ENCODE results near the gene NUB1.

Gene NUB1

GRCh38 chr7:151377406-151377805, 35.8 kb downstream of the NUB1 start:
- no peak overlapping the region for H2BK12ac ChIP-seq (ENCODE audit: low read length)
- no peak overlapping the region for H4K8ac ChIP-seq (ENCODE audit: low read depth, low read length)
- peak overlapping the region; percentile 5 for H3K14ac ChIP-seq (ENCODE audit: low read length)
- no peak overlapping the region for H3K4me3 ChIP-seq (ENCODE audit: low read length in 2 of 2)
- H3K79me1 ChIP-seq (ENCODE audit: low read depth, low read length), result peaks cover 4% of the 10 kb centered on the region
- peaks cover 40 to 66% of the 10 kb centered on the region in 2 donors for H3K36me3 ChIP-seq (replicated peaks in 1 of 2; ENCODE audit: control insufficient read depth in 2 of 2, insufficient read depth in 2 of 2, low read length in 2 of 2)
- H2AK5ac ChIP-seq (ENCODE audit: low read depth, low read length), result no peak overlapping the region
- no peak overlapping the region for H2BK5ac ChIP-seq (ENCODE audit: low read length)
- no peak overlapping the region for H3K27ac ChIP-seq (replicated peaks; ENCODE audit: low read length)
- no peak overlapping the region for H2BK15ac ChIP-seq (ENCODE audit: low read length)
- no peak for DNase-seq (ENCODE audit: low spot score)
- H3K9me3 ChIP-seq (replicated peaks in 1 of 2; ENCODE audit: control insufficient read depth in 2 of 2, insufficient read depth in 1 of 2, low read depth in 1 of 2, low read length in 2 of 2), result no peaks in the 10 kb centered on the region
- H2AFZ ChIP-seq (ENCODE audit: low read length), result no peak overlapping the region
- peaks cover 4 to 17% of the 10 kb centered on the region in 2 donors for H3K4me1 ChIP-seq (ENCODE audit: control insufficient read depth in 2 of 2, insufficient read depth in 1 of 2, low read depth in 1 of 2, low read length in 2 of 2)
- peaks cover 0 to 13% (median 6%) of the 10 kb centered on the region in 3 experiments for H3K27me3 ChIP-seq (ENCODE audit: control insufficient read depth in 3 of 3, insufficient read depth in 3 of 3, low read depth in 1 of 3, low read length in 3 of 3)
- H4K91ac ChIP-seq (ENCODE audit: low read depth, low read length, poor library complexity), result no peak overlapping the region
- no peak overlapping the region for H3K18ac ChIP-seq (ENCODE audit: low read length)
- no peak overlapping the region for H3K4ac ChIP-seq (ENCODE audit: low read length)
- no peak overlapping the region for H2BK120ac ChIP-seq (ENCODE audit: low read depth, low read length)
- no peak overlapping the region for H3K9ac ChIP-seq (ENCODE audit: low read depth, low read length, poor library complexity)
- no peak overlapping the region for H3K4me2 ChIP-seq (ENCODE audit: insufficient read depth, low read length, poor library complexity, severe bottlenecking)
- WGBS, 2 donors (ENCODE audit: extremely low coverage in 2 of 2, insufficient read length in 2 of 2, insufficient replicate concordance in 1 of 2), result no CpG with 5 or more reads among the region's 12 CpGs
- H3K23ac ChIP-seq (ENCODE audit: low read depth, low read length, poor library complexity), result peak overlapping the region; percentile 93

GRCh38 chr7:151378011-151378410, 36.4 kb downstream of the NUB1 start:
- Histone ChIP-seq H3K27me3 (ENCODE audit: control insufficient read depth in 3 of 3, insufficient read depth in 3 of 3, low read depth in 1 of 3, low read length in 3 of 3) (peaks cover 0 to 19% (median 9%) of the 10 kb centered on the region in 3 experiments), H3K23ac (ENCODE audit: low read depth, low read length, poor library complexity) (no peak overlapping the region), H3K18ac (ENCODE audit: low read length) (no peak overlapping the region), H4K91ac (ENCODE audit: low read depth, low read length, poor library complexity) (no peak overlapping the region), H3K4me1 (ENCODE audit: control insufficient read depth in 2 of 2, insufficient read depth in 1 of 2, low read depth in 1 of 2, low read length in 2 of 2) (peaks cover under 1 to 13% of the 10 kb centered on the region in 2 donors), H3K79me1 (ENCODE audit: low read depth, low read length) (peaks cover 4% of the 10 kb centered on the region), H4K8ac (ENCODE audit: low read depth, low read length) (no peak overlapping the region), H2AFZ (ENCODE audit: low read length) (no peak overlapping the region), H3K4ac (ENCODE audit: low read length) (no peak overlapping the region), H3K27ac (replicated peaks; ENCODE audit: low read length) (no peak overlapping the region), H3K9me3 (replicated peaks in 1 of 2; ENCODE audit: control insufficient read depth in 2 of 2, insufficient read depth in 1 of 2, low read depth in 1 of 2, low read length in 2 of 2) (no peaks in the 10 kb centered on the region), H2BK15ac (ENCODE audit: low read length) (no peak overlapping the region), H2AK5ac (ENCODE audit: low read depth, low read length) (no peak overlapping the region), H3K14ac (ENCODE audit: low read length) (no peak overlapping the region), H2BK12ac (ENCODE audit: low read length) (no peak overlapping the region), H3K9ac (ENCODE audit: low read depth, low read length, poor library complexity) (no peak overlapping the region), H2BK120ac (ENCODE audit: low read depth, low read length) (no peak overlapping the region), H2BK5ac (ENCODE audit: low read length) (no peak overlapping the region), H3K4me2 (ENCODE audit: insufficient read depth, low read length, poor library complexity, severe bottlenecking) (no peak overlapping the region), H3K4me3 (ENCODE audit: low read length in 2 of 2) (no peak overlapping the region), H3K36me3 (replicated peaks in 1 of 2; ENCODE audit: control insufficient read depth in 2 of 2, insufficient read depth in 2 of 2, low read length in 2 of 2) (peaks cover 40 to 62% of the 10 kb centered on the region in 2 donors)
- WGBS, 2 donors (ENCODE audit: extremely low coverage in 2 of 2, insufficient read length in 2 of 2, insufficient replicate concordance in 1 of 2), result no CpG with 5 or more reads among the region's 9 CpGs
- DNase-seq (ENCODE audit: low spot score), result no peak

GRCh38 chr7:151378496-151379192, 37.0 kb downstream of the NUB1 start:
- no peak for DNase-seq (ENCODE audit: low spot score)
- Histone ChIP-seq H2BK120ac (ENCODE audit: low read depth, low read length) (no peak overlapping the region), H3K14ac (ENCODE audit: low read length) (no peak overlapping the region), H4K8ac (ENCODE audit: low read depth, low read length) (no peak overlapping the region), H3K27me3 (ENCODE audit: control insufficient read depth in 3 of 3, insufficient read depth in 3 of 3, low read depth in 1 of 3, low read length in 3 of 3) (peaks cover 0 to 19% (median 9%) of the 10 kb centered on the region in 3 experiments), H3K4me2 (ENCODE audit: insufficient read depth, low read length, poor library complexity, severe bottlenecking) (no peak overlapping the region), H3K36me3 (replicated peaks in 1 of 2; ENCODE audit: control insufficient read depth in 2 of 2, insufficient read depth in 2 of 2, low read length in 2 of 2) (peaks cover 38 to 59% of the 10 kb centered on the region in 2 donors), H3K4me3 (ENCODE audit: low read length in 2 of 2) (no peak overlapping the region), H3K9ac (ENCODE audit: low read depth, low read length, poor library complexity) (no peak overlapping the region), H2BK12ac (ENCODE audit: low read length) (no peak overlapping the region), H4K91ac (ENCODE audit: low read depth, low read length, poor library complexity) (no peak overlapping the region), H3K9me3 (replicated peaks in 1 of 2; ENCODE audit: control insufficient read depth in 2 of 2, insufficient read depth in 1 of 2, low read depth in 1 of 2, low read length in 2 of 2) (no peaks in the 10 kb centered on the region), H2BK15ac (ENCODE audit: low read length) (no peak overlapping the region), H2BK5ac (ENCODE audit: low read length) (no peak overlapping the region), H2AK5ac (ENCODE audit: low read depth, low read length) (no peak overlapping the region), H3K79me1 (ENCODE audit: low read depth, low read length) (peaks cover 4% of the 10 kb centered on the region), H3K4ac (ENCODE audit: low read length) (no peak overlapping the region), H2AFZ (ENCODE audit: low read length) (no peak overlapping the region), H3K27ac (replicated peaks; ENCODE audit: low read length) (no peak overlapping the region), H3K4me1 (ENCODE audit: control insufficient read depth in 2 of 2, insufficient read depth in 1 of 2, low read depth in 1 of 2, low read length in 2 of 2) (peaks cover 0 to 13% of the 10 kb centered on the region in 2 donors), H3K18ac (ENCODE audit: low read length) (no peak overlapping the region), H3K23ac (ENCODE audit: low read depth, low read length, poor library complexity) (no peak overlapping the region)
- no CpG with 5 or more reads among the region's 17 CpGs for WGBS, 2 donors (ENCODE audit: extremely low coverage in 2 of 2, insufficient read length in 2 of 2, insufficient replicate concordance in 1 of 2)

GRCh38 chr7:151379193-151379520, 37.5 kb downstream of the NUB1 start:
- Histone ChIP-seq H3K18ac (ENCODE audit: low read length) (no peak overlapping the region), H2BK15ac (ENCODE audit: low read length) (no peak overlapping the region), H3K9me3 (replicated peaks in 1 of 2; ENCODE audit: control insufficient read depth in 2 of 2, insufficient read depth in 1 of 2, low read depth in 1 of 2, low read length in 2 of 2) (no peaks in the 10 kb centered on the region), H3K79me1 (ENCODE audit: low read depth, low read length) (peaks cover 4% of the 10 kb centered on the region), H3K27me3 (ENCODE audit: control insufficient read depth in 3 of 3, insufficient read depth in 3 of 3, low read depth in 1 of 3, low read length in 3 of 3) (peaks cover 0 to 19% (median 9%) of the 10 kb centered on the region in 3 experiments), H2BK120ac (ENCODE audit: low read depth, low read length) (no peak overlapping the region), H2AK5ac (ENCODE audit: low read depth, low read length) (no peak overlapping the region), H2BK12ac (ENCODE audit: low read length) (no peak overlapping the region), H3K4me1 (ENCODE audit: control insufficient read depth in 2 of 2, insufficient read depth in 1 of 2, low read depth in 1 of 2, low read length in 2 of 2) (peaks cover 0 to 13% of the 10 kb centered on the region in 2 donors), H2BK5ac (ENCODE audit: low read length) (no peak overlapping the region), H3K14ac (ENCODE audit: low read length) (no peak overlapping the region), H3K4me2 (ENCODE audit: insufficient read depth, low read length, poor library complexity, severe bottlenecking) (no peak overlapping the region), H3K23ac (ENCODE audit: low read depth, low read length, poor library complexity) (no peak overlapping the region), H3K9ac (ENCODE audit: low read depth, low read length, poor library complexity) (no peak overlapping the region), H3K27ac (replicated peaks; ENCODE audit: low read length) (no peak overlapping the region), H3K36me3 (replicated peaks in 1 of 2; ENCODE audit: control insufficient read depth in 2 of 2, insufficient read depth in 2 of 2, low read length in 2 of 2) (peaks cover 34 to 54% of the 10 kb centered on the region in 2 donors), H3K4ac (ENCODE audit: low read length) (no peak overlapping the region), H2AFZ (ENCODE audit: low read length) (no peak overlapping the region), H4K8ac (ENCODE audit: low read depth, low read length) (no peak overlapping the region), H3K4me3 (ENCODE audit: low read length in 2 of 2) (no peak overlapping the region), H4K91ac (ENCODE audit: low read depth, low read length, poor library complexity) (no peak overlapping the region)
- DNase-seq (ENCODE audit: low spot score), result no peak
- WGBS, 2 donors (ENCODE audit: extremely low coverage in 2 of 2, insufficient read length in 2 of 2, insufficient replicate concordance in 1 of 2), result no CpG with 5 or more reads among the region's 6 CpGs

Data from neuronal stem cell (in vitro differentiated cells).